Ishikawa (cell line): ENCODE data around the gene WBP1L.

Experiments
- EP300 ChIP-seq: IDR thresholded peaks from 2 replicates; pipeline ENCODE4 v1.6.1; 2012; ENCODE audit warnings: borderline replicate concordance
- MAX ChIP-seq: IDR thresholded peaks from 2 replicates; pipeline ENCODE4 v1.6.1; 2012
- NFIC ChIP-seq: IDR thresholded peaks from 2 replicates; pipeline ENCODE4 v1.6.1; 2012
- REST ChIP-seq: IDR thresholded peaks from 2 replicates; pipeline ENCODE4 v1.6.1; 2012; ENCODE audit warnings: low read depth, mild to moderate bottlenecking
- TCF12 ChIP-seq: IDR thresholded peaks from 2 replicates; pipeline ENCODE4 v1.6.1; 2012; ENCODE audit warnings: low read depth
- YY1 ChIP-seq: IDR thresholded peaks from 2 replicates; pipeline ENCODE4 v1.6.1; 2012; ENCODE audit warnings: low read depth

GRCh38 chr10:102778781-102779180 lies 35.0 kb downstream of the WBP1L start:
- TF ChIP-seq YY1 (no peak), MAX (no peak), EP300 (no peak), TCF12 (no peak), NFIC (no peak), REST (no peak)
